T47D (cell line): Measurements from ENCODE around the gene CSAD.
"Not testable (repeated sequence)": the region's sequence is repeated elsewhere in the genome, so short reads cannot be mapped to it uniquely, and the experiment has no call there.

Source experiments
- DNase-seq, 2 experiments: peaks; one replicate each; pipeline versions ENCODE4 v3.0.0 to v3.0.0-alpha.2; 2011 to 2012; ENCODE audit warnings: low read depth in 1 of 2, low spot score in 1 of 2
- JUND ChIP-seq: IDR thresholded peaks from 2 replicates; pipeline ENCODE4 v1.6.1; 2012; ENCODE audit warnings: low read depth
- in situ Hi-C: cut with HindIII; loops from 2 replicates; pipeline ENCODE4 v1.10.0; 2016; ENCODE audit warnings: low sequenced_read_pairs, low pct_unique_long_range_greater_than_20kb

CSAD gene

DNA sequence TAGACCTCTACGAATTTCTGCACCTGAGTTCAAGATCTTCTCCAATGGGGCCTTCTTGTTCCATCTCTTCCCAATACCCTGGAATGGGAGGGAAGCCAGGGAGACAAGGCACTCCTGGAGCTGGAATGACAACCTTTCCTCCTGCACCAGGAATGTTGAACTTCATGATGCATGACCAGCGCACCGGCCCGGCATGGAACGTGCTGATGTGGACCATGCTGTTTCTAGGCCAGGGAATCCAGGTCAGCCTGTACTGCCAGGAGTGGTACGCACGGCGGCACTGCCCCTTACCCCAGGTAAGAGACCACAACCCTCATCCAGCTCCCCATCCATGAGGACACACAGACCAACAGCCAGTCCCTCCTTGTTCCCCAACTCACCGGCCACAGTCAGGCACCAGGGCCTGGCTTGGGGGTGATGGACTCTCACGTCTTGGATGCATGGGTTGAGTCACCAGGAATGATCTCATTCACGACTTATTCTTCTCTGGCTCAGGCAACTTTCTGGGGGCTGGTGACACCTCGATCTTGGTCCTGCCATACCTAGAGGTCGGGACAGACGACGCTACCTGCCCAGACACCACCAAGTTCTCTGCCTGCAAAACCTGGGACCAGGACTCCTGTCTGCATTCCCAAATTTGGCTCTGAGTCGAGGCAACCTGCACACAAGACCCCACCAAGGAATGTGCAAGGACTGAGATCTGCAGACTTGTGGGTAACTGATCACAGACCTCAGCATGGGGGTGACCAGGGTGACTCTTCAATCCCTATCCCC lies 57.0 kb downstream of the CSAD start:
- TF ChIP-seq JUND: no peak
- no peak for DNase-seq
- in situ Hi-C loops: no loop called here

DNA sequence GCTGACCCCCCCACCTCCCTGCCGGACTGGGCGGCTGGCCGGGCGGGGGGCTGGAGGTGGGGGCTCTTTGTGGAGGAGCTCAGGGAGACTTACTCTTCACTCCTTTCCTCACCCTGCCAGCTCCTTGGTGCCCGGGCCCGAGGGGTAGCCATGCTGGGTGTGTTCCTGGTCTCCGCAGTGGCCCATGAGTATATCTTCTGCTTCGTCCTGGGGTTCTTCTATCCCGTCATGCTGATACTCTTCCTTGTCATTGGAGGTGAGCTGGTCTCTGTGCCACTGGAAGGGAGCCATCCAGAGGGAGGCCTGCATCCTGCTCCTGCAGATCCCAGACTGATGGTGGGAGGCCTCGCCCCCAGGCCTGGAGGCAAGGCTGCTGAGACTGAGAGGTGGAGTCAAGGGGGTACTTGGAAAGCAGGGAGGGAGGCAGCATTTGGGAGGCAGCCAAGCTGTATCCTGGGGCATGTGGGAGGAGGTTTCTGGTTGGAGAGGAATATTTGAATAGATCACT lies 57.7 kb downstream of the CSAD start:
- no peak for DNase-seq
- in situ Hi-C loops: no loop called here

GRCh38 chr12:53120685-53121525 lies 59.8 kb downstream of the CSAD start:
- no peak for TF ChIP-seq JUND
- in situ Hi-C loops: no loop called here
- DNase-seq: no peak

More for the DNA sequence above, 57.7 kb downstream of the CSAD start:
- TF ChIP-seq JUND: no peak

DNA sequence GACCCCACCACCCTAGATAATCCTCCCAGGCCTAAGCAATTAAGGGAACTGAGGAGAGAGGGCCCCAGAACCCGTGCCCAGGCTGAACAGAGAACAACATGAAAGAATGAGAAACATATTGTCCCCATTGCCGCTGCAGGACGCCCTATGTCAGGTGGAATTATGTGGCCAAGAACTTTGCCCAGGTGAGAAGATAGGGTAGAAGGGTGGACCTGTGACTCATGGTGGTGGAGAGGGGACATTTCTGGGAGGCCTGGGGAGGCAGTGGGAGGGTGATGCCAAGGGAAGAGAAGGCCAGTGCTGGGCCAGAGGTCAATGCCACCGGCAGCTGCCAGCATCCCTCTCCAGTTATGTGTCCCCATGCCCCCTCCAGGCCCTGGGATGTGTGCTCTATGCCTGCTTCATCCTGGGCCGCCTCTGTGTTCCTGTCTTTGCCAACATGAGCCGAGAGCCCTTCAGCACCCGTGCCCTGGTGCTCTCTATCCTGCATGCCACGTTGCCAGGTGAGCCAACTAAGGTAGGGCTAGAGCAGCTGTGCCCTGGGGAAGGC lies 61.9 kb downstream of the CSAD start:
- in situ Hi-C loops: no loop called here
- no peak for TF ChIP-seq JUND
- no peak for DNase-seq

DNA sequence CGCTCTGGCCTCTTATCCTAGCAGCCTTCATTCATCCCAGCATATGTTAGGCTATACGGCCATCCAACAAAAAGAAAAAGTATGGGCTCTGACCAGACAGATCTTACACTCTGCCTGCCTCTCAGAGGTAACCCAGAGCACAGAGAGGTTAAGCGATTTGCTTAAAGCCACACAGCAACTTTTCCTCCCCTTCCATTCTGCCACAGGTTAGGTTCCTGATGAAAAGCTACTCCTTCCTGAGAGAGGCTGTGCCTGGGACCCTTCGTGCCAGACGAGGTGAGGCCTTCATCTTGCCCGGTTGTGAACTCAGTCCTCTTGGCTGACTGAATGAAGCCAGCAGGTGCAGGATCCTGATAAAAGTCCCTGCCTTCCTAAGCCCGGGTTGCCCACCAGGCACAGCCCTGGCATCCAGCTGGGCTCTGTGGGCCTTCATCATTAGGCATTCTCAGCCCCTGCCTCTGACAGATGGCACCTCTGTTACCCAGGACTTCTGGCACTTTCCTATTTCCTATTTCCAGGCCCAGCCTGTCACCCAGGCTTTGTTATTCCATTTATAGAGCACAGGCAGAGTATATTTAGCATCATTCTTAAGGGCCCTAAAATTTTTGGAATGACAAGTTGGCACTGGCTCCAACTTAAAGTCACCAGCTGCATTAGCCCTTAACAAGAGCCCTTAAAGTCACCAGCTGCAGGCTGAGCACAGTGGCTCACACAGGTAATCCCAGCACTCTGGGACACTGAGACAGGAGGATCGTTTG lies 64.7 kb downstream of the CSAD start:
- in situ Hi-C loops: no loop called here
- no peak for TF ChIP-seq JUND

GRCh38 chr12:53115112-53115890 lies 65.4 kb downstream of the CSAD start:
- in situ Hi-C loops: no loop called here
- DNase-seq: no peak
- no peak for TF ChIP-seq JUND

More for the DNA sequence above, 64.7 kb downstream of the CSAD start:
- no peak for DNase-seq

GRCh38 chr12:53113951-53114350 lies 66.8 kb downstream of the CSAD start:
- no peak for TF ChIP-seq JUND
- in situ Hi-C loops: no loop called here

GRCh38 chr12:53113136-53113705 lies 67.5 kb downstream of the CSAD start:
- no peak for DNase-seq
- in situ Hi-C loops: no loop called here
- TF ChIP-seq JUND: no peak

More at GRCh38 chr12:53113951-53114350, 66.8 kb downstream of the CSAD start:
- no peak for DNase-seq

- DNase-seq, in situ Hi-C loops: not testable (repeated sequence)
These were observed 68.3 kb downstream of the CSAD start for GRCh38 chr12:53112431-53112830.
